Measurements from ENCODE around the gene ACKR4. TPM values are rescaled to one million over a fixed set of nuclear protein-coding genes. Genes with fewer than 3 reads are reported as not detected.
"Not testable (repeated sequence)": the region's sequence is repeated elsewhere in the genome, so short reads cannot be mapped to it uniquely, and the experiment has no call there.

Gene ACKR4
- total RNA-seq, 1 donor from 2014 or later, result 0.11 TPM

DNA sequence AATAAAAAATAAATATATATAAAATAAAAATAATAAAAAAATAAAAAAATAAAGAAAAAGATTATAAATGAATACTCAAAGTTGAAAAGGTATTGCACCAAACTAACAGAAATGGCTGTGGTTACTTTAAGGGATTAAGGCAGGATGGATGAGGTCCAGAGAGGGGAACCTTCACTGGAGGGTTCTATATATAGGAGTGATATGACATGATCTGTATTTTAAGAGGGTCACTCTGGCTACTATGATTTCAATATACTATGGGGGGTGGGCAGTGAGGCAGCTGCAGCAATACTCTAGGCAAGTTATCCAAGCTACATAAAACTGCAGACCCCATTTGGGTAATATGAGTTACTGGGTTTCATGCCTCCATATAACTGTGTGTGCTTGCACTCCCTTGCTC is 38.0 kb downstream of the ACKR4 start:
- intact Hi-C loops (cut with micrococcal nuclease), result no loop called here
- H3K36me3 Mint-ChIP-seq (ENCODE audit: low read depth), result peaks cover 33% of the 10 kb centered on the region
- H3K4me3 Mint-ChIP-seq, result no peak overlapping the region
- H3K4me1 Mint-ChIP-seq, result no peaks in the 10 kb centered on the region
- ATAC-seq (ENCODE audit: low read depth) (no peak), DNase-seq (no peak)
- H3K27me3 Mint-ChIP-seq, result no peaks in the 10 kb centered on the region
- TF ChIP-seq, protein P1, sequence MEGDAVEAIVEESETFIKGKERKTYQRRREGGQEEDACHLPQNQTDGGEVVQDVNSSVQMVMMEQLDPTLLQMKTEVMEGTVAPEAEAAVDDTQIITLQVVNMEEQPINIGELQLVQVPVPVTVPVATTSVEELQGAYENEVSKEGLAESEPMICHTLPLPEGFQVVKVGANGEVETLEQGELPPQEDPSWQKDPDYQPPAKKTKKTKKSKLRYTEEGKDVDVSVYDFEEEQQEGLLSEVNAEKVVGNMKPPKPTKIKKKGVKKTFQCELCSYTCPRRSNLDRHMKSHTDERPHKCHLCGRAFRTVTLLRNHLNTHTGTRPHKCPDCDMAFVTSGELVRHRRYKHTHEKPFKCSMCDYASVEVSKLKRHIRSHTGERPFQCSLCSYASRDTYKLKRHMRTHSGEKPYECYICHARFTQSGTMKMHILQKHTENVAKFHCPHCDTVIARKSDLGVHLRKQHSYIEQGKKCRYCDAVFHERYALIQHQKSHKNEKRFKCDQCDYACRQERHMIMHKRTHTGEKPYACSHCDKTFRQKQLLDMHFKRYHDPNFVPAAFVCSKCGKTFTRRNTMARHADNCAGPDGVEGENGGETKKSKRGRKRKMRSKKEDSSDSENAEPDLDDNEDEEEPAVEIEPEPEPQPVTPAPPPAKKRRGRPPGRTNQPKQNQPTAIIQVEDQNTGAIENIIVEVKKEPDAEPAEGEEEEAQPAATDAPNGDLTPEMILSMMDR (IDR thresholded peaks at IDR 0.05), result no peak
- no peak overlapping the region for H3K27ac Mint-ChIP-seq
- no peaks in the 10 kb centered on the region for H3K9me3 Mint-ChIP-seq
- POLR2A ChIA-PET, result no interaction called here
- CTCF ChIA-PET, result no interaction called here

DNA sequence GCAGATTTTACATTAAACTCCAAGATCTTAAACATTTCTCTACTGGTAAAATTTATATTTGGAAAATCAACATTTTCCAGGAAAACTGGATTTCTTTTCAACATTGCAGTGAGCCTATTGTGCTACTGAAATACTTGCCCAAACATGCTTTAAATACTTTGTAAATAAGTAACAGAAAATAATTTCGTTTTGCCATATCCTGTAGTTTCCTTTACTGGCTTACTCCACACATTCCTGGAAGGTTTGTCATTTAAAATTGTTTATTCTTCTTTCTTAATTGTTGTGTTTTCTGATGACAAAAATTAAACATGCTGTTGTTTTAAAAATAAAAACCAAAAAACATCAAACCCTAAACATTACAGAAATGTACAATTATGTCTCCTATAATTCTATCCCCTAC is 40.5 kb downstream of the ACKR4 start:
- DNase-seq, result no peak
- TF ChIP-seq, protein P1 (IDR thresholded peaks at IDR 0.05), result no peak
- intact Hi-C loops (cut with micrococcal nuclease), result no loop called here
- ChIA-PET POLR2A (no interaction called here), CTCF (no interaction called here)
- no peaks in the 10 kb centered on the region for H3K4me1 Mint-ChIP-seq
- no peaks in the 10 kb centered on the region for H3K9me3 Mint-ChIP-seq
- H3K27ac Mint-ChIP-seq, result no peak overlapping the region
- ATAC-seq (ENCODE audit: low read depth), result no peak
- peaks cover 40% of the 10 kb centered on the region for H3K36me3 Mint-ChIP-seq (ENCODE audit: low read depth)
- H3K4me3 Mint-ChIP-seq, result no peak overlapping the region
- H3K27me3 Mint-ChIP-seq, result no peaks in the 10 kb centered on the region

DNA sequence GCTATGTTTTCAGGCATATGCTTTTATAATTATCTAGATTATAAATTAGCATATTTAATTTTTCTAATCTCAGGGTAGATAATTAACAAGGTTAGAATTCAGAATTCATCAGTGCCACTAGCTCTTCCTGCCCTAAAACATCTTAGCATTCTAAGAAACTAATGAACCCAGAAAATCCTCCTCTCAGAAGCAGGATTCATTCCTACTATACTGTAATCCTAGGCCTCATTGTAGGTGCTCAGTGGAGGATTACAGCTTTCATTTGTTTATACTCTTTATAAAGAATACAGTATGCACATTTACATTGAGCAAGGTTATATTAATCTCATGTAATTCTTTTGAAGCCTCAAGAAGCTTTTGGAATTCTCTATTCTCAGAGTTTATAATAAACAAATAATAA is 41.6 kb downstream of the ACKR4 start:
- no peak for DNase-seq
- peaks cover 39% of the 10 kb centered on the region for H3K36me3 Mint-ChIP-seq (ENCODE audit: low read depth)
- H3K4me3 Mint-ChIP-seq, result no peak overlapping the region
- intact Hi-C loops (cut with micrococcal nuclease), result no loop called here
- no peak for ATAC-seq (ENCODE audit: low read depth)
- ChIA-PET CTCF (interaction anchor here (0.9 to 1.6 kb wide), 3 partner anchors 102 to 104 kb away, joined by 4 to 5 read pairs (median 5); no protein-coding TSS in a partner anchor), POLR2A (no interaction called here)
- H3K27me3 Mint-ChIP-seq, result no peaks in the 10 kb centered on the region
- H3K4me1 Mint-ChIP-seq, result no peaks in the 10 kb centered on the region
- no peak overlapping the region for H3K27ac Mint-ChIP-seq
- no peaks in the 10 kb centered on the region for H3K9me3 Mint-ChIP-seq
- TF ChIP-seq, protein P1 (IDR thresholded peaks at IDR 0.05), result no peak

DNA sequence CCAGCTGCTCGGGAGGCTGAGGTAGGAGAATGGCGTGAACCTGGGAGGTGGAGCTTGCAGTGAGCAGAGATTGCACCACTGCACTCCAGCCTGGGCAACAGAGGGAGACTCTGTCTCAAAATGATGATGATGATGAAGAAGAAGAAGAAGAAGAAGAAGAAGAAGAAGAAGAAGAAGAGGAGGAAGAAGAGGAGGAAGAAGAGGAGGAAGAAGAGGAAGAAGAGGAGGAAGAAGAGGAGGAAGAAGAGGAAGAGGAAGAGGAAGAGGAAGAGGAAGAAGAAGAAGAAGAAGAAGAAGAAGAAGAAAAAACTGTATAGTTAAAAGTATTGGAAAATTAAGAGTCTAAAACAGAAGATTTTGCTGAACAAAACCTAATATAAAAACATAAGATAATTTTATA is 44.4 kb downstream of the ACKR4 start:
- peaks cover 30% of the 10 kb centered on the region for H3K36me3 Mint-ChIP-seq (ENCODE audit: low read depth)
- ATAC-seq (ENCODE audit: low read depth); H3K4me3 Mint-ChIP-seq; H3K9me3 Mint-ChIP-seq; POLR2A ChIA-PET; H3K27ac Mint-ChIP-seq; H3K4me1 Mint-ChIP-seq; H3K27me3 Mint-ChIP-seq; DNase-seq: not testable (repeated sequence)
- intact Hi-C loops (cut with micrococcal nuclease), result loop anchor here (10.0 kb wide), 2 partner anchors 377 to 607 kb away; partner anchors contain the start of gene CPNE4
- CTCF ChIA-PET, result interaction anchor here (0.6 to 3.9 kb wide), 8 partner anchors 10 to 289 kb away, joined by 3 to 61 read pairs (median 4); no protein-coding TSS in a partner anchor

DNA sequence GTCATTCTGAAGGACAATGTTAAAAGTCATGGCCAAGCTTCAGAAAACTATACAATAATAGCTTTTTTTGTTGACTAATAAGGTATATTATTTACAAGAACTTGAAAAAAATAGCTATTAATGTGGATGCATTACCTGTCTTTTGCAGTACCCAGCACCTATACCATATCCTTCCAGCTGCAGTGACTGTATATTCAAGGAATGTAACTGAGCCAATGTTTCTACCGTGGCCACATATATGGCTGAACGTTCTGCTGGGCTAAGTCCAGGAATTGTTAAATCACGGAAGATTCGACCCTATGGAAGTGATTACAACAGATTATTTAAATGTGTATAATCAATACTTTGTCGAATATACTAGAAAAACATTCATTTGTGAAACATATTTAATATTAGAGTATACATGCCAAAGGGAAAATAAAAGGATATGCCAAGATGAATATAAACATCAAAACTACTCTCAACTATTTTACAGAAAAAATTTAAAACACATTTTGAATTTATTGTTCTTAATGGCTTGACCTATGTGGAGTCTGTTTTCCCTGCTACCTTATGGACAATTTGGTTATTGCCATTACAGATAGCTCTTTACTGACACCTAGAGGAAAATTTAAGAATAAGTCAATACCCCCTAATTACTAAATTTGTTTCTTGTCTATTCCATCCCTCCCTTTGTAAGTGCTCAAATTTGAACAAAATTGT is 44.9 kb downstream of the ACKR4 start:
- Mint-ChIP-seq H3K4me1 (peaks cover 3% of the 10 kb centered on the region), H3K9me3 (no peaks in the 10 kb centered on the region), H3K4me3 (no peak overlapping the region), H3K27ac (no peak overlapping the region), H3K36me3 (ENCODE audit: low read depth) (peaks cover 27% of the 10 kb centered on the region), H3K27me3 (no peaks in the 10 kb centered on the region)
- ChIA-PET POLR2A (no interaction called here), CTCF (interaction anchor here (0.6 to 3.9 kb wide), 9 partner anchors 11 to 290 kb away, joined by 3 to 61 read pairs (median 4); partner anchors contain the start of gene ACAD11)
- ATAC-seq (ENCODE audit: low read depth) (no peak), DNase-seq (no peak)
- TF ChIP-seq, protein P1 (IDR thresholded peaks at IDR 0.05), result peak; percentile 97
- intact Hi-C loops (cut with micrococcal nuclease), result loop anchor here (1.0 to 10.0 kb wide), 4 partner anchors 106 to 607 kb away; partner anchors contain the start of gene CPNE4
